Activated CD4-positive, alpha-beta T cell treated with anti-CD3 and anti-CD28 coated beads for 48 hours (primary cell): ENCODE measurements around the gene EFHC1.
"Not testable (repeated sequence)": the region's sequence is repeated elsewhere in the genome, so short reads cannot be mapped to it uniquely, and the experiment has no call there.

Experiments
- DNase-seq: peaks from one replicate; pipeline ENCODE4 v3.0.0-alpha.2; 2020

The EFHC1 gene

DNA sequence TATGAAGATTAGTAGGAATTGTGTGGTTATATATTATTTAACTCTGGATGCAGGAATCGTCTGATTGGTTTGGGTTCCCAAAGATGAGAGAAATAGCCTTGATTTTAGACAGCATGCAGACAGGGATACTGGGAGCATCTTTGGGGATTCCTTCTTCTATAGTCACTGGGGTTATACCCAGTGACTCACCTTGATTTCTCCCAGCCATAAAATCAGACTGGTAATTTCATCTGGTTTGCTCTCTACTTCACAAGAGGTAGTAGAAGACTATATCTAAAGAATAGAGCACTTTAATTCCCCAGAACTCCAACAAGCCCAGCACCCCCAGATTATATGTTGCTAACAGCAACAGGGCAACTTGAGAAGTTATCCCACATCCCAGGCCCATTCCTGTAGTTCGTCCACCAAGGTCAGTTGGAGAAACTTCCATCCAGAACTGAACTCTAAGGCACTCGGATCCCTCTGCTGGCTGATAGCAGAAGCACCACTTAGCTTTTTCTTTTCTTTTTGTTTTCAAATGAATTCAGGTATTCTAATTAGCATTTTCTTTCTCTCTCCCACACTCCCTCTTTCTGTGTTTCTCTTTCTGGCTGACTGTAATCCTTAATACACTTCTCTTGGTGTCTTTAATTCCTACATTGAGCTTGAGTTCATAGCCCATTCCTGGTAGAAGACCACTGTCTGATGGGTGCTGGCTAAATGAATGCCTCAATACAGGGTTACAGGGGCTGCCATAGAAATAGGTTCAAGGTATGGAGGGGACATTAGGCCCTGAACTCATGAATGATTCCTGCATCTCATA, 20.4 kb upstream of the EFHC1 start:
- DNase-seq, result peak; percentile 36

GRCh38 chr6:52400313-52401041, 19.7 kb upstream of the EFHC1 start:
- no peak for DNase-seq

- no peak for DNase-seq
These were observed 17.1 kb upstream of the EFHC1 start for GRCh38 chr6:52403086-52403485.

GRCh38 chr6:52403627-52404026, 16.5 kb upstream of the EFHC1 start:
- no peak for DNase-seq

DNA sequence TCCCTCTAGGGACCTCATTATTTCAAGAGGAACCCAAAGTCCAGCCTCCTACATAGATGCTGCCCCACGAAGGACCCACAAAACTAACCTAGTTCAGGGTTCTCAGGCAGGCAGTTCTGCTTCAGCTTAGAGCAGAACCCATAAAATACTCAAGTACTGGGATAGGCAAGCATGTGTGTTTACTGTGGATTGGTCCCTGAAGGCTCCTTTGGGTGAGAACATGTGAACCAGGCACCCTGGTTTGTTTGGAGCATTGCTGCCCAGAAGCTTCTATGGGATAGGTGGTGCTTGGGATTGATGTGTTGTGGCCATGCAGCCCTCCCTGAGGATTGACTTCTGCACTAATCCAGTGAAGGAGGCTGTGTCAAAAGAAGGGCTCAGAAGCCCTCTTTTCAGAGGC, 14.9 kb upstream of the EFHC1 start:
- no peak for DNase-seq

- DNase-seq, result no peak
These were observed 12.7 kb upstream of the EFHC1 start for GRCh38 chr6:52407467-52407866.

DNA sequence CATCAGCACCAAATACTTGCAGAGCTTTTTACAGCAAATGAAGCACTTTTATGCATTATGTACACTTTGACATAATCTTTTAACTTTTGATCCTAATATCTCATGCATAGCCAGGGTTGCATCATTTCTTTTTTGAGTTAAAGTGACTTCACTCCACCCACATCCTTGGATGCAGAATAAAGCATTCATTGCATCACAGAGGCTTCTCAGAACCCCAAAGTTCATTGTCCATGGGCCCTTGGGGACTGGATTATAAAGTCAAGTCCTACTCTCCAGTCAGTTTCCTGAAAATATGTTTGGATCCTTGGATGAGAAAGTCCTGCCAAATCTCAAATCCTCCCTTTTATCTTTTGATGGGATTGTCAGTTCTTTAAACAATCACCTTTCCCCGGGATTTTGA, 10.6 kb upstream of the EFHC1 start:
- DNase-seq, result no peak

DNA sequence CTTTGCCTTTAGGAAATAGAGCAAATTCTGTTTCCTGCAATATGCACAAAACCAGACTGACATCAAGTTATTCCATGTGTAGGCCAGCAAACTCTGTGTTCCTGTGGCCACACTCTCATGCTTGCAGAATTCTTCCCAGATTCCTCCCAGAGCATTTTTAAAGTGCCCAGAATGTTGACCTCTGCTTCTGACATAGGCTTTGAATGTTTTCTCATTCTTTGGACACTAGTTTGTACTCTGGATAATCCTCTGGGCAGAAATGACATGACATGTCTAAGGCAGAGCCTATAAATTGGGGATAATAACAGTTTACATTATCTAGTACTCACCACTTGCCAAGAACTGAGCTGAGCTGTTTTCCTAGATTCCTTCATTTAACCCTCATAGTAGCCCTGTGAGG, 9.2 kb upstream of the EFHC1 start:
- no peak for DNase-seq

DNA sequence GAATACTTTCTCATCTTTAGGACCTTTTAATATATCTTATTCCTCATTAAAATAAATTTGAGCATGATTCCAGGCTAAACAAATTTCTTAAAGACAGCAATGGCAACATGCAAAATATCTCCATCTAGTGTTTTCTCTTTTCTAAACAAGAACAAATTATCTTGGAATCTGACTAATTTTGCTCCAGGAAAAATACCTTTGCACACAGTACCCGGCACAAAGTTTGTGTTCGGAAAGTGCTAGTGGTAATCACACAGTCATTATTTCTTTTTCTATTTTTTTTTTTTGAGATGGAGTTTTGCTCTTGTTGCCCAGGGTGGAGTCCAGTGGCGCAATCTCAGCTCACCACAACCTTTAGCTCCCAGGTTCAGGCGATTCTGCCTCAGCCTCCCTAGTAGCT, 8.2 kb upstream of the EFHC1 start:
- no peak for DNase-seq

DNA sequence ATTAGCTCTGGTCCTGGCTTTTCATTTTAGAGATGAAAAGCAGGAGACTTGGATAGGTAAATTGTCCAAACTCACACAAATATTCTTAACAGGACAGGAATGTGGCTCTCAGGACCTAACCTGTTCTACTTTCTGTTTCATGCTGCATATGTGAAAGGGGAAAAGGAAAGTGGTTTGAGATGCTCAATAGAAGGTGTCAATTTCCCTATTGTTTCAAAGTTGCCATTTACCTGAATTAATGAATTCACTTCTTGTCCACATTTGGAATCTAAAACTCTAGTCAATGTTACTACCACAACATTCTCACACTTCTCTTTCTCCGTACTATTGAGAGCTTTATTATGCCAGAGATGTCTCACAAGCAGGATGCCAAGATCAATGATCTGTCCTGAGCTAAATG, 4.8 kb upstream of the EFHC1 start:
- no peak for DNase-seq

GRCh38 chr6:52415917-52416628, 4.1 kb upstream of the EFHC1 start:
- DNase-seq, result no peak

GRCh38 chr6:52416629-52417151, 3.5 kb upstream of the EFHC1 start:
- peak; percentile 33 for DNase-seq

DNA sequence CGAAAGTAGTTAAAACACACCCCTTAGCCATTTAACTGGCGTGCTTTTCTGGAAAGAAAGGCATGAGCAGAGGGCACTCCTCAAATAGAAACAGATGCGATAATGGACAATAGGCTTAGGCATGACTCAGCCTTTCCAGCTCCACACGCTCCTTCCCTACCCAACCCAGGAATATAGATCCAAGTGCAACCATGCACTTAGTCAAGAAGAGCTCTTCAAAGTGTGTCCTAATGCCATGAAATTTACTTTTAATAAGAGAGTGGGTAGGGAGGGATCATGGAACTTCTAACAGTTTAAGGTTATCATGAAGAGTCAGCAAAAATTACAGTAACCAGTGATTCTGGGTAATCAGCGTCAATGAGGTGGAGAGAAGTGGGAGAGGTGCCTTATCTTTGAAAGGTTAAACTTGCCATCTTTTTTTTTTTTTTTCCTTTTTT, 2.4 kb upstream of the EFHC1 start:
- DNase-seq, result no peak

DNA sequence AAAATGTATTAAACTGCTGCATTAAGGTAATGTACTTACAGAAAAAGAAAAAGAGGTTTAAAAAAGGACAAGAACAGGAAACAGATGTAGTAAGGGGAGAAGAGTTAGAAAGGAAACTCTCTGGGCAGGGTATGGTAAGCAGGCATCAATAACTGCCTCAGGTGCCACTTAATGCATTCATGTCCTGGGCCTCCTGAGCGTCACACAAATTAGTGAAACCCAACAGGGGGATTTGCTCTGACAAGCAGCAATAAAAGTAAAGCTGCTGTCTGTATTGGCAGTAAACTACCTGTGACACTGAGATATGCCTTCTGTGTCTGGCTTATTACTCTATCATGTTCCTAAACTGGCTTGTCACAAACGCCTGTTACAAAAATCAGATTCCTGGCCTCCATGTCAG, 1.5 kb upstream of the EFHC1 start:
- DNase-seq, result no peak

- DNase-seq, result no peak
These were observed 671 bp downstream of the EFHC1 start for GRCh38 chr6:52420668-52421358.

GRCh38 chr6:52422156-52422555, 2.0 kb downstream of the EFHC1 start:
- DNase-seq, result no peak

DNA sequence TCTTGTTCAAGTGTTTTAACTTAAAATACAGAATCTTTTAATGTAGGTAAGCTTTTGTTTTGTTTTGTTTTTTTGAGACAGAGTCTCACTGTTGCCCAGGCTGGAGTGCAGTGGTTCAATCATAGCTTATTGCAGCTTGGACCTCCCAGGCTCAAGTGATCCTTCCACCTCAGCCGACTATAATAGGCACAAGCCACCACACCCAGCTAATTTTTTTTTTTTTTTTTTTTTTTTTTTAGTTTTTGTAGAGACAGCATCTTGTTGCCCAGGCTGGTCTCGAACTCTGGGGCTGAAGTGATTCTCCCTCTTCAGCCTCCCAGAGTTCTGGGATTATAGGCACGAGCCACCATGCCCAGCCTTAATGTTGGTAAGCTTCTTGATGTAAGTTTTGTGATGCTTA, 3.3 kb downstream of the EFHC1 start:
- no peak for DNase-seq

- DNase-seq, result no peak
These were observed 3.8 kb downstream of the EFHC1 start for GRCh38 chr6:52423971-52424381.

DNA sequence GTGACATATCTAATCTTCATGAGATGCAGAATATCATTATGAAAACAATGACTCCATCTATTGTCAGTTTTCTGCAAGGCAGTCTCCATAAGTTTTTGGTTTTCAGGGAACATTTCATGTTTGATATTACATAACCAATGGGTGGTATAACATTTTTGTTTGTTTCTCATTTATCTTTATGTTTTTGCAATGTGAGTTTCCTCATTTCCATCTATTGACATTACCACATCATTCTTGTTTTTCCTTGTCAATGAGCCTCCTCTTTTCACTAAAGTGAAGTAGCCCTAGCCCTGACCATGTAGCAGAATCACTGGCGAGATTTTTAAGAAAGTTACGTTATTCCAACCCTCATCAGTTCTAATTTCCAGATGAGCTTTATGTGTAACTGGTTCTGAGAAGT, 4.4 kb downstream of the EFHC1 start:
- DNase-seq, result no peak

DNA sequence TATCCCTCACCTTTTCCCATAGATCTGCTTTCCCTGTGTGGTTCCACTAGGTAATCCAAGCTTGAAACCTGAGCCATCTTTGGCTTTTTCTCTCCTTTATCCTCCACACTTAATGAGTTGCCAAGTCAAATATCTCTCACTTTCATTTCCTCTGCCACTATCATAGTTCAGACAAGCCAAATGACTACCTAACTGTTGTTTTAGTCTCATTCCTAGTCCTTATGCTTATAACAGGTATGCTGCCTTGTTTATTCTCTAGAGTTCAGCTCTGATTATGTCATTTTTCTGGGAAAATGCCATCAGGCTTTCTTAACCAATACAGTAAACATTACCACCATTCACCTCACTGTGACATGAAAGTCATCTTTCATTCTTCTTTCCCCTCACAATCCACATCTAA, 6.5 kb downstream of the EFHC1 start:
- DNase-seq, result no peak

DNA sequence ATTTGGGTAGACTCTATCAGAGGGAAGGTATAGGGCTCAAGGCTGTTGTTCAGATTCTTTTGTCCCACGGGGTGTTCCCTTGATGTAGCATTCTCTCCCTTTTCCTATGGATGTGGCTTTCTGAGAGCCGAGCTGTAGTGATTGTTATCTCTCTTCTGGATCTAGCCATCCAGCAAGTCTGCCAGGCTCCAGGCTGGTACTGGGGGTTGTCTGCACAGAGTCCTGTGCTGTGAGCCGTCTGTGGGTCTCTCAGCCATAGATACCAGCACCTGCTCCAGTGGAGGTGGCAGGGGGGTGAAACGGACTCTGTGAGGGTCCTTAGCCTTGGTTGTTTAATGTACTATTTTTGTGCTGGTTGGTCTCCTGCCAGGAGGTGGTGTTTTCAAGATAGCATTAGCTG, 13.2 kb downstream of the EFHC1 start:
- DNase-seq, result not testable (repeated sequence)

DNA sequence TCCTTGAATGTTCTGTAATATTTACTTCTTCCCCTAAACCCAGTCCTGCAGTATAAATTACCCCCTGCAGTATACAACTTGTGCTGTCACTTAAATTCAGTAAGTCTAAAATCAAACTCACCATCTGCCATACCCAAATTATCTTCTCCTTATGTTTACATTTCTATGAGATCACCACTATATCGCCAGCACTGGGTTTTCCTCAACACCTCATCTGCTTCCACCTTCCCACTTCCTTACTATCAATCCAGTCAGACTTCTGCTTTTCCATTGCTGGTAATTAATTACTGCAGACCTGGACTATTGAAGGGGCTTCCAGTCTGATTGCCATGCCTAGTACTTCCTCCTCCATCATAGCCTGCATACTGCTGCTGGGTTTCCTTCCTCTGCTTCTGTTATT, 15.2 kb downstream of the EFHC1 start:
- no peak for DNase-seq

- DNase-seq, result no peak
These were observed 18.8 kb downstream of the EFHC1 start for GRCh38 chr6:52438926-52439325.
